ENCODE results near the gene TGFBR3. TPM values are rescaled to one million over a fixed set of nuclear protein-coding genes. Genes with fewer than 3 reads are reported as not detected.

TGFBR3 gene
- total RNA-seq, 1 donor from 2014 or later, result 25.8 TPM

DNA sequence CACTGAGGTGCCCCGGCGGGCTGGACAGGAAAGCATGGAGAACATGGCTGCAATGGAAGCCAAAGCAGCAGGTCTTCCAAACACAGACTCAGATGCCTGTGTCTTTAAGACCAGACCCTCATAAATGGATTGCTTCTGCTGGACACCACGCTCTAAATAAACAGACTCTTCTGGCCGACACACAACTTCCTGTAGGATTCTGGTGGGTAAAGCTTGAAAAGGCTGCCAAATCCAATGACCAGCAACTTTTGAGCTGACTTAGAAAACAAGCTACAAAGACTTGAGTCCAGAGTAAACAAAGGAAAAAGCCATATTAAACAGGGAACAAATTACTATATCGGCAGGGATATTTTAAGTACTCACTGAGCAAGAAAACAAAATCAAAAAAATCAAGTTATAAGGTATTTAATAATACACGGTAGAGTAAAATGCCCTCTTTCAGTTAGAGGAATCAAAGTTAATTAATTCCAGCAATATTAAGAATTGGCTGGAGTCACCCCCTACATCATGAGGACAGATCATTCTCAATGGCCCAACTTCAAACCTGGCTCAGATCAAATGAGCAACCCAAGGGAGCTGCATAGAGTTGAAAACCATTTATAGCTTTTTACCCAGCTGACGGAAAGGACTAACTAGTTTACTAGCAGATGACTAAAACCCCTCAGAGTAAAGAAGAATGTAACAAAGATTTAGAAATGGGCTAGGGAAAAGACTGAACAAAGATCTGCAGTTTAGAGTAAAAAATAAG lies 102.4 kb downstream of the TGFBR3 start:
- DNase-seq (ENCODE audit: low read depth in 2 of 2), result peak; percentile 51 to 88

DNA sequence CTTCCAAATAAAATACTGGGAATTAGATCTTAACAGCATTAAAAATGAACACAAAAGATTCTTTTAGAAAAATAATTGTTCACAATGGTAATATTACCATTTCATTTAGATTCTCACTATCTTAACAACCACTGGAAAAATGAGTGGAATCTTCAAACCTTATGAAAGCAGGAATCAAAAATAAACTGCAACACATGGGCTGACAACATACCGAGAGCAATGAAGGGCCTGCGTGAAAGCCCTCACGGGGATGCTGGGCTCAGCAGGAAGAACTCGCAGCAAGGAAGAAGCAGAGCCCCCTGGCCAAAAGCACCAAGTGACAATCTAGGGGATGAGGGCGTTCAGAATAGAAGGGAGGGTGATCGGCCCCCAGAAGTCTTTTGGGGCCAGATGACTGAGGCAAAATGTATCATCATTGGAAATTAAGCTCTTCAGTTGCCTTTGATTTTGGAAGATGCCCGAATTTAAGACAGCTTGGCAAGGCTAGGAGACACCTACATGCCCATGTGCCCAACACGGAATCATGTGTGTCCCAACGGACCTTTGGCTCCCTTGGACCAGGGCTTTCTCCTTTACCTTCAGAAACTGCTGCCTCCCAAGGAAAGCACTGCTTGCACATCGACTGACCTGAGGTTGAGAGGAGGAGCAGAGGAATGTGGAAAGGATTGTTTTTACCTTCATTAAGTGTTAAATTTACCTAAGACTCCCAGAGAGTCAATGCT lies 103.9 kb downstream of the TGFBR3 start:
- DNase-seq (ENCODE audit: low read depth in 2 of 2), result no peak

DNA sequence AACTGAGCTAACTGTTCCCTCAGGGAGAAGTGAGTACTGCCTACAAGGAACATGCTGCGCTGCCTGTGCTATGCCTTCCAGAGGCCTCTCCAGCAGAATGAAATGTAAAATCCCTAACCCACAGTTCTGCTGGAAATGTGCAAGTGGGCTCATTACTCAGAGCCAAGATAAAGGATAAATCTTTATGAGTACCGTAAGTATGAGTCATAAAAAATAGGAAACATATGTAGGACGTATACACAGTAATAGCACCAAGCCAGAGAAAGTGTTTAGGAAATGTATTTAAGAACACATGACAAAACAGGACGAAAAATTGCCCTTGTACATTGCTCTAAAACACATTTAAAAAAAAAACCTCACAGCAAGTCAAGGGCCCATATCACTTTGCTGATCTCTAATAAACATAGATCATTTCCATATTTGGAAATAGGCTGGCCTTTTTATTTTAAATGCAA lies 104.6 kb downstream of the TGFBR3 start:
- peak; percentile 57 to 84 for DNase-seq (ENCODE audit: low read depth in 2 of 2)

DNA sequence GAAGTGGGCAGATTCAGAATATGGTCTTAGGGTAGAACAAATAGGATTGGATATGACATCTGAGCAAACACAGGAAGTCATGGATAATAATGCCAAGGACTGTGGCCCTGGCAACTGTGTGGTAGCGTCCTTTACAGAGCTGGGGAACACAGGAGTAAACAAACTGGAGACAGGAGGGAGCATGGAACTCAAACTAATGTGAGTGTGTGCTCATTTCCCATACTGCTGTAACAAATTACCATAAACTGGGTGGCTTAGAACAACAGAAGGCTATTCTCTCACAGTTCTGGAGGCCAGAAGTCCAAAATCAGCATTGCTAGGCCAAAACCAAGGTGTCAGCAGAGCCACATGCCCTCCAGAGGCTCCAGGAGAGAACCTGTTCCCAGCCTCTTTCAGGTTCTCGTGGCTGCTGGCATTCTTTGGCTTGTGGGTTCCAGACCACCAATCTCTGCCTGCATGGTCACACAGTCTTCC lies 106.4 kb downstream of the TGFBR3 start:
- peak; percentile 36 to 56 for DNase-seq (ENCODE audit: low read depth in 2 of 2)

DNA sequence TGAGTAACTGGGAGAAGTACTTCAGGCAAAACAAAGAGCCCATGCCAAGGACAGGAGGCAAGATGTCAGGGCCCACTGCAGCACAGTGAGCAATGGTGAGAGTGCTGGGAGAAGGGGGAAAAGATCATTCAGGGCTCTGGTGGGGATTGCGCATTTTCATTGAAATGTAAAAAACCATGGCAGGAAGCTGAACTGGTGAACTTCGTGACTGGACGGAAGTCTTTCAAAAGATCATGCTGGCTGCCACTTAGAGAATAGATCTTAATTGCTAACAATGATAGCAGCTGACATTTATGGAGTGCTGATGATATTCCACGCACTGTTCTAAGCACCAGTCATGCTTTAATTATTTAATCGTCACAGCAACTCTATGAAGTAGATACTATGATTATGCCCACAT lies 107.0 kb downstream of the TGFBR3 start:
- peak in 1 of 2 donors; percentile 37 for DNase-seq (ENCODE audit: low read depth in 2 of 2)

DNA sequence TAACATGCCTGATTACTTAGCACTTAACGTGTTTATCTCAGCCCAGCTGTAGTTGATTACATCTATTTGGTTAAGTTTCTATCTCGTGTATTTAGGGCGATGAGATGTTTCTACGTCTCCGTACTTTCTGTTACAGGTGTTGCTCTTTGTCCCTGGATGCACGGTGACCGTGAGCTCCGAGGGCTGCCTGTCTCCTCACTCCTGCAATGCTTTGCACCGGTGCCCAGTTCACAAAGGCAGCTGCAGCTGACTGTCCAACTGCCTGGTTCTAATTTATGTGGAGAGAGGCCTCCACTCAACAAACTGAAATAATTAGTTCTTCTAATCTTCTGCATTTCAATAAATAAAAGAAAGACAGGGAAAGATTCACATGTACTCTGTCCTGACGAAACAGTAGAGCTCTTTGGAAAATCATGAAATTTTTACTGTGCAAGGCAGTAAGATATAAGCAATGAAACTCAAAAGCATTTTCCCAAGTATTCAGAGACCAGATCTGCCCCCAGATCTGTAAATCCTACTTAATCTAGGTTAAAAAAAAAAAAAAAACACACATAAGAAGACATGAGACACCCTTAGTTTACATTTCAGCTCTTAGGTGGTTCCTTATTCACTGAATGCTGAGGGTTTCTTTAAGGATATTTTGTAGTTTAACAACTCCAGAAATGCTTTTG lies 108.2 kb downstream of the TGFBR3 start:
- DNase-seq (ENCODE audit: low read depth in 2 of 2), result no peak

DNA sequence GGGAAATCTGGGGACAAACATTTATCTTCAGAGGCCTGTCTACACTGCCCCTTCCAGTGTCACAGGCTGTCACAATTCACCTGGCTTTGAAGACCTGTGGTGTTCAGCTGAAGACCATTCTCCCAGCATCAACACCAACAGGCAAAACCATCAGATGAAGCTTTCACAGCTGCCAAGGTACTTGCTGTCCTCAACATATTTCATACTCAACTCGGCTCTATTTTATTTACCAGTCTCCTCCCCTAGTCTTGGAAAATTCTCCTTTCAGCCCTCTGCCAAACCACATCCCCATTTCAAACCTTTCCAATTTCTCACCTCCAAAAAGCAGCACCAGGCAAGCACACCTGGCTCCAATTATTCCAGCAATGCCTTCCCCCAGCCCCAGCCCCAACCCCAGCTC lies 108.8 kb downstream of the TGFBR3 start:
- no peak for DNase-seq (ENCODE audit: low read depth in 2 of 2)

DNA sequence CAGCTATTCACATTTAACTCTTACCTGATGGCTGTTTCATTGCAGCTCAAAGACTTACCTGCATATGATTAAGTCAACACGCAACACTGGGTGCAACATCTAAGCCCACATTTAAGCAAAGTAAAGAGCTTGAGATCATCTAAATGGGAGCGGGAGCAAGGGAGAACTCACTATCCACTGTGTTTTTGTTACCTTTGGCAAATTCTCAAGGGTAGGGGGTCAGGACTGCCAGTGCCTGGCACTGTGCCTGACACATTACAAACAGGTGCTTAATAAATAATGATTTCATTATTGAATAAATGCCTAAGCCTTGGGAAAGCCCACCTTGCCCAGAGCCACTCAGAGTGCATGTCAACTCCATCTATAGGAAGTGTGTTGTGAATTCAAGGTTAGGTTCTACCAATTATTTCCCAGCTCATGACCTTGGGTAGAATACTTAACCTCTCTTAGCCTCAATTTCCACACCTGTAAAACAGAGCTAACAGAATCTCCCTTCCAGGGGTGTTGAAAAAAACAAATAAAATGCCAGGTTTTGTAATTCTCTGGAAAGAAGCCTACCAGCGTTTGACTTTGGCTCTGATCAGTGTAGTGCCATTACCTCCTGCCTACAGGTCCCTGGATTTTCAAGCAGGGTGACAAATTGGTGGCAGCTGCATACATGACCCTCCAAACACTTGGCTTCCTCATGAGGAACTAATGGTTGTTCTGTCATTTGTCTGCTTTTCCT lies 109.7 kb downstream of the TGFBR3 start:
- DNase-seq (ENCODE audit: low read depth in 2 of 2), result no peak

DNA sequence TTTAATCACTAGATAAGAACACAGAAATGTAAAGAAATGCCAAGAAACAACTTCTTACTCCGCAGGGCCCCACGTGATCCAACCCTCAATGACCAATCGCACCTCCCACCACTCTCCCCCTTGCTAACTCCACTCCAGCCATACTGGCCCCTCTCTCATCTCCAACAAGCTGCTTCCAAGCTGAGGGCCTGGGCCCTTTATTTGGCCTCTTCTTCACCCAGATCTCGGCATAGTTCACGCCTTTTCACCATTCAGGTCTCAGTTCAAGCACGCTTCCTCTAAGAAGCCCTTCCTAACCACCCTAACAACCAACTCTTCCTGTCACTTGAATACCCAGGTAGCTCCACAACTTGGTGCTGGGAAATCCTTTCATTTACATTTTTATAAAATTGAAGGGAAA lies 110.7 kb downstream of the TGFBR3 start:
- no peak for DNase-seq (ENCODE audit: low read depth in 2 of 2)

DNA sequence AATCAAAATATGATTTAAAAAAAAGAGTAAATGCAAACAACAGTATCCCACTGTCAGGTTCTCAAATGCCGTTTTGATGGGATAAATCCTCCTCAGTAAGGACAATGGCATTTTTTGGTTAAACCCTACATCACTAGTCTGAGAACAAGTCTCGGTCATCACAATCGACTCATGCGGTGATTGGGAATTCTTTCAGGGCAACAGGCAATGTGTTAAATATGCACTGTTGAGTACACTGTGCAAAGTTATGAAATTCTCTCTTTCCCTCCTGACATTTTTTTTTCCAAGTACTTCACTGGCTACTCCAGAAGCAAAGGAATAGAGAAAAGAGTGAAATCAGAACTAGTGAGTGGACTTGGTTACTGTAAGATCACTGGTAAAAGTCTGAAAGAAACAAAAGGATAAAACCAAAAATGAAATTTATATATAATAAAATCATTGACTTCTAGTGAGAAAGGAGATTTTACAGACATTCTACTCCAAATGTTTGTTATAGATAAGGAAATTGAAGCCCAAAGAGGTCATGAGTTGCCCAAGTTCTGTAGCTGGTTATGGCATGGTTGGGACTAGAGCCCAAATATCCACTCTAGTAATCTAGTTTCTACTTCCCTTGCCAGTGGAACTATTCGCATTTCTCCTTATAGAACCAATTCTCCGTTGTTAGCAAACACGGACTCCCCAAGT lies 111.3 kb downstream of the TGFBR3 start:
- DNase-seq (ENCODE audit: low read depth in 2 of 2), result no peak

DNA sequence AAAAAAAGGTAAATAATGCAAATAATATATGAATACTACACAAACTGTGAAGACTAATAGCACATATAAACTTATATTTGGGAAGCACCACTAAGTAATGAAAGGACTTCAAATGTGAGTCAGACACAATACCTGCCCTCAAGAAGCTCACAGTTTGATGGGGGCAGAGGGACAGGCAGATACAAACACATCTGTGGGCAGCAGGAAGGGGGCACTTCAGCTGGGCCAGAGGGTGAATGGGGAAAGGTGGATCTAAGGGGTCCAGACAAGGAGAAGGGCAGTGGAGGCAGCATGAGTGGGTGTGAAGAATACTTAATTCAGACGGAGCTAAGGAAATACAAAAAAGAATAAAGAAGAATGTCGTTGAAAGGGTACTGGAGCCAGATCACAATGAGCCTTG lies 114.2 kb downstream of the TGFBR3 start:
- no peak for DNase-seq (ENCODE audit: low read depth in 2 of 2)

DNA sequence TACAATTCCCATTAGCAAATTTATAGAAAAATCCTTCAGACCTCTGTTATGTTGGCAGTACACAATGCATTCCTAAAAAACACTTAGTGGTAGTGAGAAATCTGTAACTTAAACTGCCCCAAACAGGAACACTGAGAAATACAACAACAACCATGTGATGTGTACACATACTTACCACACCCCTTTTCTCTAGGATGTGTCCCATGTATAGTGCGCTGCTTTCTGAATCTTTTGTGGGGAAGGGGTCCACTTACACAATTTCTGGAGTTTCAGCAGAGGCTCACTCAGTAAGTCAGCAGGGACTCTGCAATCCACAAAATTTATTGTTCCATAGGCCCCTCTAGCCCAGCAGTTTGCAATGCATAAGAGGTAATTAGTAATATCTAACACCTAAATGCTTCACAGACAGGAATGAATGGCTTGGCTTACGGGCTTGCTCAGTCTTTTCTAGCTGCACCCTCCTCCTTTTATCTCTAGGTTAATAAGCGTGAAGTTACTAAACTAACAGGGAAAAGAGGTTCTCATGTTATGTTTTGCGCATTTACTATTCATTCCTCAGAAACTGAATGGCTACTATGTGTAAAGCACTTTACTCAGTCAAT lies 115.2 kb downstream of the TGFBR3 start:
- no peak for DNase-seq (ENCODE audit: low read depth in 2 of 2)

DNA sequence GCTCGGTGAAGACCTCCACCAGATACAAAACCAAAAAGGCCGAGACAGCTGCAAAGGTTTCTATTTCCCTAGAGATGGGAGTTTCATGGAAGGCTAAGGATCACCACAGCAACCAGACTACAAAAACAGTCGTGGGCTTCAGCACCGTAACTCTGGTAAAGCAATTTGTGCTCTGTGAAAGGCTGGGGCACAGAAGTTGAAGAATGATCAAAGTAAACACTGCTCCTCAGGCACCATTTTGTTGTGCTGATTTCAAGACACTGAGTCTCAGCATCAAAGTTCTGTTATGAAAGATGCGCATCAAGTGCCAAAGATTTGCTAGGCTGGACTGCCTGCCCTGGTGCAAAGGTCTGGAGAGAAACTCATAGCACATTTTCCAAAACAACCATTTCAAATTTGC lies 116.2 kb downstream of the TGFBR3 start:
- DNase-seq (ENCODE audit: low read depth in 2 of 2), result no peak

DNA sequence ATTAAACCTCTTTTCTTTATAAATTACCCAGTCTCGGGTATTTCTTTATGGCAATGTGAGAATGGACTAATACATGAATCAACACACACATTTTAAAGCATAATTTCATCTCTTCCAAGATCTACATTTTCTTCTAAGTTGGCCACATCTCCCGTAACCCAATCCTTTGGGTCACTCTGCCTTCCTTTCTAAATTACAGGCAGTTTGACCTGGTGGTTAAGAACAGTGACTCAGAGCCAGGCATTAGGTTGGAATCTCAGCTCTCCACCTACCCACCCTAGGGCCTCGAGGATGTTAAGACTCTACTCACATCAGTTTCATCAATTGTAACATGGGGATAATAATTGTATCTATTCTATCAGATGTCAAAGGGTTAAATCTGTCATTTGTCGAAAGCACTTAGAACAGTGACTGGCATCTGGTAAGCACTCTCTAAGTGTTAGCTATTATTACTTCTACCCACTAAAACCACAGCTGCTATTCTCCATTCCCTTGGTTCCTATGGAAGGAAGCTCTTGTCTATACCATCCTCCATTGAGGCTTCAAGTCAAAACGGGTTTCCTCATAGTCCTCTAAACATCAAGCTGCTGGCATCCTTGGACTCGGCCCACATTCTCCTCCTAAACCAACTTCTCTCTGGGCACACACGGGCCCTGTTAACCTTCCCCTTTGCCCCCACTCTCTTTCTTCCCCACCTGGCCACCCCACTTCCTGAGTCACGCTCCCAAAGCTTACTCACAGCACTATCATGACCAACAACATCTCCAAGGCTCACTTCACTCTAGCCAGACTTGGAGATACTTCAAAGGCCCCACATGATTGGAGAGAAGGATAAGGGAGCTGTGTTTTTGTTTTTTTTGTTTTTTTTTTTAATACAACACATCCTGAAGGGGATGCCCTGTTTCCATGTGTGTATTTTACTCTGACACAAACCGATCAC lies 116.9 kb downstream of the TGFBR3 start:
- peak in 1 of 2 donors; percentile 19 for DNase-seq (ENCODE audit: low read depth in 2 of 2)

DNA sequence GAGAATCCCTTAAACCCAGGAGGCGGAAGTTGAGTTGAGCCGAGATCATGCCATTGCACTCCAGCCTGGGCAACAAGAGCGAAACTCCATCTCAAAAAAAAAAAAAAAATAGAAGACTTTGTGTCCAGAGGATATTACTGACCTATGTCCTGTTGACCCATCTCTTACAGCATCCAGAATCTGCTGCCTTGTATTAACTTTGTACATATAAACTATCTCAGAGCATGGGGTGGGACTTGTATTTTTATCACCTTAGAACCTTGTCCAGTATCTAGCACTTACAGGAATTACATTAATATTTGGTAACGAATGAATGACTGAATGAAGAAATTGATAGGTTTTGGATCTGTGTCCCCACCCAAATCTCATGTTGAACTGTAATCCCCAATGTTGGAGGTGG lies 117.8 kb downstream of the TGFBR3 start:
- DNase-seq (ENCODE audit: low read depth in 2 of 2), result no peak

DNA sequence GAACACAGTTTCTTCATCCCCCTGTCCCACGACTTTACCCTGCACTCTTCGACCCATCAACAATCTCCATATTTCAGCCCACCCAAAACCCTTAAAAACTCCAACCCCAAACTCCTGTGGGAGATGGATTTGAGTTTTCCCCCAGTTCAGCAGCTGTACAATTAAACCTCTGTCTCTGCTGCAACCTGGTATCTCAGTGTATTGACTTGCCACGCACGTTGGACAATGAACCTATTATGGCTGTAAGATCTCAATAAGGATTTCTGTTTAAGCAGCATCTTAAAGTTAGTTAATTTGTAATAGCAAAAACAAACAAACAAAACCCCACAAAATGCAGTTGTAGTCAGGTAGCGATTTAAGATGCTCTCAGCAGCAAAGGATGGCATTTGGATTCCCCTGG lies 119.1 kb downstream of the TGFBR3 start:
- DNase-seq (ENCODE audit: low read depth in 2 of 2), result no peak

DNA sequence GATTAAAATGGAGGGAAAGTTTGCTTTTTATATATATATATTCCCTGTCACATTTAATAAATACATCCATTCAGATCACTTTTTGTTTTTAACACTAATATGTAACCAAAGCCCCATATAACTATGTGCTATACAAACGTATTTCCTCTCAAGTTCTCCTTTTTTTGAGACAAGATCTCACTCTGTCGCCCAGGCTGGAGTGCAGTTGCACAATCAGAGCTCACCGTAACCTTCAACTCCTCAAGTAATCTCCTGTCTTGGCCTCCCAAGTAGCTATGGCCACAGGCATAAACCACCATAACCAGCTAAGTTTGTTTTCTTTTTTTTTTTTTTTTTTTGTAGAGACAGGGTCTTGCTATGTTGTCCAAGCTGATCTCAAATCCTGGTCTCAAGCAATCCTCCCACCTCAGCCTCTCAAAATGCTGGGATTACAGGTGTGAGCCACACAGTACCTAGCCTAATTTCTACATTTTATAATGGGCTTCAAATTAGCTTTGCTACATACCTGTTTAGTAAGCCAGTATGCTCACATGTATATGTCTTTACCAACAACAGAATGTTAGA lies 120.0 kb downstream of the TGFBR3 start:
- DNase-seq (ENCODE audit: low read depth in 2 of 2), result no peak

DNA sequence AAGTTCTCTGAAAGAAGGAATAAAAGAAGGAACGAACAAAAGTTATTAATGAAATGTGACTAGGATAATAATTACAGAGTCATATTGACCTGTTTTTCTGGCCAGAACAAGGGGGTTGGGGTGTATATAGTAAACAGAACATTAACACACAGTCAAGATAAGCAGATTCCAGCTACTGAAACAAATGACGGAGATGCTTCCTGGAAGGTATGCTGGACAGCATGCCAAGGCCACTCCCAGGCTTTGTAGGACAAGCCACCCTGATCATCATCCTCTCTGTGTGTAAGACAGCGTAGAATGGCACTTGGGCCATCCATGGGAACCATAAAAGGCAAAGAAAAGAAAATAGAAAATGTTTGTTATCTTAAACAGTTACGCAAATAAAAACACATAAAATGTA lies 120.7 kb downstream of the TGFBR3 start:
- no peak for DNase-seq (ENCODE audit: low read depth in 2 of 2)

DNA sequence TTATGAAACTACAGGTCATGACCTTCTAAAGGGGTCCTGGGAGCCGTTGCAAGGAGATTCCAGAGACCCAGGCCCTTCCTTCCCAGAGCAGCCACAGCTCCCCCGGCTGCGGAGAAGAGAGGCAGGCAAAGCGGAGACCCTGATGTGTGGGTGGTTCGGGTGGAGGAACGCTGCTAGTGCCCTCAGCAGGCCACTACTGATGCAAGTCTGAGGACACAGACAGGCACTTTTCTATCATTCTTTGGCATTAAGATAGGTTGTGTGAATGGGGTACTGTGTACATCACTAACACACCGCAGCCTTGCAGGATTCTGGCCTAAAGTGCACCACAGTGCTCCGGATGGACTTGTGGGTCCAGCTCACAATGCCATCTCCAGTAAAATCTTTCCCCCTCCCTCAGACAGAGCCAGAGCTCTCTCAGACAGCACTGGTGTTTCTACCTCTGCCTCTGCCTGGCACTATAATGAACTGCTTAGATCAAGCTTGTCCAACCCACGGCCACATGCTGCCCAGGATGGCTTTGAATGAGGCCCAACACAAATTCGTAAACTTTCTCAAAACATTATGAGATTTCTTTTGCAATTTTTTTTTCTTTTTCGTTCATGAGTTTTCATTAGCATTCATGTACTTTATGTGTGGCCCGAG lies 121.4 kb downstream of the TGFBR3 start:
- DNase-seq (ENCODE audit: low read depth in 2 of 2), result no peak

Measured in lung microvascular endothelial cell (primary cell).